Testis (tissue), 2 donors: ENCODE measurements around the gene RIBC2.

ENCODE experiments used
- POLR2A ChIP-seq: fragments of 450-650 bp; IDR thresholded peaks from one replicate; pipeline ENCODE4 v1.6.1; 2017; ENCODE audit warnings: antibody characterized with exemption, mild to moderate bottlenecking, moderate library complexity
- TF ChIP-seq, protein P1 (sequence below), 3 experiments: fragments of 450-650 bp in 2 of 3; fragments of 200-600 bp in 1 of 3; sonication (generic) in 1 of 3; IDR thresholded peaks; one replicate each; pipeline ENCODE4 v1.5.1; 2016 to 2019; ENCODE audit warnings: antibody characterized with exemption in 3 of 3, mild to moderate bottlenecking in 2 of 3, moderate library complexity in 1 of 3

DNA sequence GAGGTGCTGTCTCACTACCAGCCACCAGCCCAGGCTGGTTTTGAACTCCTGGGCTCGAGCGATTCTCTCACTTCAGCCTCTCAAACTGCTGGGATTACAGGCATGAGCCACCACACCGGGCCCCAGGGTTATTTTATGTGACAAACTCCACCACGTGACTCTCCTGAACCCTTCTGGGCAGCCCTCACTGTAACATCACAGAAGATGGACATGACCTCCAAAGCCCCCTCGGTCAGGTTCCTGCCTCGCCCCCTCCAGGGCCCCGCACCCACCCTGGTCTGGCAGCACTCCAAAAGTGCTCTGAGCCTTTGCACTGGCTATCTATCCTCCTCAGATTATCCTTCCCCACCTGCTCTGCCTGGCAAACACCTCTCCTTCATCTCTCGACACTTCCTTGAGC is 43.3 kb downstream of the RIBC2 start:
- TF ChIP-seq, protein P1, sequence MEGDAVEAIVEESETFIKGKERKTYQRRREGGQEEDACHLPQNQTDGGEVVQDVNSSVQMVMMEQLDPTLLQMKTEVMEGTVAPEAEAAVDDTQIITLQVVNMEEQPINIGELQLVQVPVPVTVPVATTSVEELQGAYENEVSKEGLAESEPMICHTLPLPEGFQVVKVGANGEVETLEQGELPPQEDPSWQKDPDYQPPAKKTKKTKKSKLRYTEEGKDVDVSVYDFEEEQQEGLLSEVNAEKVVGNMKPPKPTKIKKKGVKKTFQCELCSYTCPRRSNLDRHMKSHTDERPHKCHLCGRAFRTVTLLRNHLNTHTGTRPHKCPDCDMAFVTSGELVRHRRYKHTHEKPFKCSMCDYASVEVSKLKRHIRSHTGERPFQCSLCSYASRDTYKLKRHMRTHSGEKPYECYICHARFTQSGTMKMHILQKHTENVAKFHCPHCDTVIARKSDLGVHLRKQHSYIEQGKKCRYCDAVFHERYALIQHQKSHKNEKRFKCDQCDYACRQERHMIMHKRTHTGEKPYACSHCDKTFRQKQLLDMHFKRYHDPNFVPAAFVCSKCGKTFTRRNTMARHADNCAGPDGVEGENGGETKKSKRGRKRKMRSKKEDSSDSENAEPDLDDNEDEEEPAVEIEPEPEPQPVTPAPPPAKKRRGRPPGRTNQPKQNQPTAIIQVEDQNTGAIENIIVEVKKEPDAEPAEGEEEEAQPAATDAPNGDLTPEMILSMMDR (IDR thresholded peaks at IDR 0.05): no peak
- no peak for TF ChIP-seq POLR2A
